GM21526 (cell line): Measurements from ENCODE around the gene APEX2.
"Not testable (repeated sequence)": the region's sequence is repeated elsewhere in the genome, so short reads cannot be mapped to it uniquely, and the experiment has no call there.

Source experiments
- ATAC-seq: cut with Tn5 transposase; IDR thresholded peaks from one replicate; pipeline ENCODE4 v1.9.1; 2021; ENCODE audit warnings: moderate library complexity; ENCODE audit not compliant: unreplicated experiment, low FRiP score

The APEX2 gene

DNA sequence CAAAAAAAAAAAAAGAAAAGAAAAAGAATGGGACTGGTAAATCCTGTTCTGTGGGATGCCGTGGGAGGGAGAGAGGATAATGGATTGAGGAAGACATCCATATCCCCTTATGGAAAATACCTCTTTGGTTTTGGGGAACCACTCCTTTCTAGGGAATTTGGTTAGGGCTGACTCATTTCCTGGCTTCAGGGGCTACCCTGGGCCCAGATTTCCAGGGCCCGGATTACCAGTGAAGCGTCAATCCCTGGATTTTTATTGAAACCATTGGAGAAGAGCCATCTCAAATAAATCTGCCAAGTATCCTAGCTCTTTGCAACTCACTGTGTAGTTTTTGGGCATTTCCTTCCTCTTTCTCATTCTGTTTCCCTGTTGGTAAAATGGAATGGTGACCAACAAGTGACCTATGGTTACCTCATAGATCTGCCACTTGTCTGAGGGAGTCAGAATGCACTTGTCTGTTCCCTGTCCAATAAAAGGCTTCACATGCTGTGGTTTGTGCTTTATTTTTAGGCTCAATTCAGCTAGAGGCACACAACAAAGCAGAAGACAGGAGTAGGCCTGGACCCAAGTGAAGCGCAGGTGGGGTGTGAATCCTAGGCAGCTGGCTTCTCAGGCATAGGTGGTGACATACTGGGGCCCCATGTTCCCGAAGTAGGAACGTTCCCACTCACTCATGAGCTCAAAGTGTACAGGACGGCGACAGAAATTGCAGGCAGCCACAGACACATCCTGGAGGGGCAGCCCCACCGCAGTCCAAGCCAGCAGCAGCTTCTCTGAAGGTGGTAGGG is 8.6 kb downstream of the APEX2 start:
- ATAC-seq: no peak

DNA sequence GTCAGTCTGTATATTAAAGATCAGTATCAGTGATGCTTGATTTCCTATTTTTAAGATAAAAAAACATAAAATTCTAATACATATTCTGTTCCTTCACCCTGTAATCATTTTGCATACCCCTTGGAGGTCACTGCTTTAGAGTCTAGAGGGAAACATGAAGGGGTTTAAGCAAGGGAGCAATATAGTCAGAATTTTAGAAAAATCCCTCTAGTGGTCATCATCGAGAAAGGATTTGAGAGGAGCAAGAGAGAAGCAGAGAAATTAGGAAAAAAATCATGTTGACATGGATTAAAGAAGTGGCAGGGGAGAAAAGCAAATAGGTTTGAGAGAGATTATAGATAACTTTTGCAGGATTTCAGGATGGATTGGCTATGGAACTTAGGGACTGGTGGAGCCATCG is 11.1 kb downstream of the APEX2 start:
- no peak for ATAC-seq

DNA sequence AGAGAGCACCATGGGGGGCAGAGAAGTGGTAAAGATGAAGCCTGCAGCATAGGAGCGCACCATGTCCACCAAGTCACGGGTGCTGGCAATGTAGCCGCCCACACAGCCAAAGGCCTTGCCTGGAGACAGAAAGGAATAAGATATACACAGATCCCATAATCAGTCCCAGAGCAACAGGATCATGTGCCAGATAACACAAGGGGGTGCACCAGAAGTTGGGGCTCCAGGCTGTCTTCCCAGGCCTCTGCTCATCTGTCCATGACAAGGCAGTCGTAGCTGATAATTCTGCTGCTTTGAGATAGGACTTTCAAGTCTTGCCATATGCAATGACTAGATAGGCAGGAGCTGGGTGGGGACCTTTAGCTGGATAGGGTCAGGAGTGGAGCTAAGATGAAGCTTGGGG is 14.7 kb downstream of the APEX2 start:
- no peak for ATAC-seq

DNA sequence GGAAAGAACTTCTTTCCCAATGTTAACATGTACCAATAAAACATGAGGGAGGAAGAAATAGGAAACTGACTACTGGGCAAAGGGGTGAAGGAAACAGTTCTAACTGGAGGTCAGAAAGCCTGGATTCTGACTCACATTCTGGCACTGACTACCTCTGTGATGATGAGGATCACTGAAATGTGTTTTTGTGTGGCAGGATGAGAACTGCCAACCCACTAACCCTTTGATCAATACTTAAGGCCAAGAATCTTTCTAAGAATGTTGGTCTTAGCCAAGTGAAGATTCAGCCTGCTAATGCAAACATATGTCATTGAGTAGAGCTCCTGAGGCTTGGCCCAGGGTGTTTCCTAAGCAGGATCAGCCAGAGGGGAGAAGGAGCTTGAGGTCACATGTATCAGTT is 26.0 kb downstream of the APEX2 start:
- ATAC-seq: no peak

DNA sequence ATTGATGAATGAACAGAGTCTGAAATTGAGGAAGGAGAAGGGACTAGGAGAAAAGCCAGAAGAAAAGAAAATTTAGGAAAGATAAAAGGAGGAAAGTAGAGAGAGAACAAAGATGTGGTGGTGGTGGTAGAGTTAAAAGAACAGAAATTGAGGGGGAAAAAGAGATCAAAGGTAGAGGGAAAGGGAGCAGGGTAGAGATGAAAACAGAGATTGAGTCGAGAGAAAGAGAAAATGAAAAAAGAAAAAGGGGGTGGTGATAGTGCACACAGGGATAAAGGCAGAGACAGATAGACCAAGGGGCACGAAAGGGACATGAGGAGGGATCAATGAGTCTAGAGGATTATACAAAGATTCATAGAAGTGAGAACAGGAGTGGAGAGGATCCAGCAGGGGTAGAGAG is 26.7 kb downstream of the APEX2 start:
- ATAC-seq: no peak

DNA sequence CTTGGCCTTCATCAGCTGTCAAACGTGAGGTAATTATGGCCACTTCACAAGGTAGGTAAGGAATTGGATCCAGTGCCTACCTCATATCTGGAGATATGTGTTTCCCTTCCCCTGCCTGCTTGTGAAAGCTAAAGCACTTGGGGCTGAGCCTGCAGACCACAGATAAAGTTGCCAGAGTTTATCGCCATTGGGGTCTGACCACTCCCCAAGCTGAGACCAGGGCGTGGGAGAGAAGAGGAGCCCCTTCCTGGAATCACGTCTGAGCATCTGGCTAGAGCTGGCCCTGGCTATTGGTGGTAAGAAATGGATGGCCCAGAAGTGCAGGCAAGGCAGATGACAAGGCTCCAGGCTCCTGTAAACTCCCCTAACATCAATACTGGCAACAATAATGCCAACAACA is 27.9 kb downstream of the APEX2 start:
- ATAC-seq: no peak

DNA sequence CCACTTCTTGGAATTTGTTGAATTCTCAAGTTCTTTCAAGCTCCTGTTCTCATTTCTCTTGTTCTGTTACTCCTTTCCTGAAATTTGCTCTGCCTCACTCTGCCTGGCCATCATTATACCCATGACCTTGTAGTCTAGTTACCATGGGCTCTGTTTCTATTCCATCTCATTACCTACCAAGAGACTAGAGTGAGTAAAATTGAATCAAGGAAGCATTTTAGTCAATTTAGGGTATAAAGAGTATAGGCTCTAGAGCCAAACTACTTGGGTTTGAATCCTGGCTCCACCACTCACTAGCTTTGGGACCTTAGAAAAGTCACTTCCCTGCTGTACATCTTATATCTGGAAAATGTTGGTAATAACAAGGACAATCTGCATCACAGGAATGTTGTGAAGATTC is 28.4 kb downstream of the APEX2 start:
- no peak for ATAC-seq

DNA sequence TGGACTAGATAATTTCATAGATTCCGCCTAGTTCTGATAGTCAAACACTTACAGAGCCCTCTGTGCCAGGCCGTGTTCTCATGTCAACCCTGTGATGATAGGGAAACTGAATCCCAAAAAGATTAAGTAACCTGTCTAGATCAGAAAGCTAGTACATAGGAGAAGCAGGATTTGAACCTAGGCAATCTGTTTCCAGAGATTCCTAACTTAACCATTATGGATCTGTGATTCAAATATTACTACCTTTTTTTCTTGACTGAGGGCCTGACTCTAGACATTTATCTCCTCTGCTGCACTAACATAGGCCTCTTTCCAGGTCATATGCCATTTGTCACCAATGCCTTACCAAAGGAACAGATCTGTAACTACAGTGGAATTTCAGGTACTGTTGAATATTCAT is 29.1 kb downstream of the APEX2 start:
- ATAC-seq: no peak

DNA sequence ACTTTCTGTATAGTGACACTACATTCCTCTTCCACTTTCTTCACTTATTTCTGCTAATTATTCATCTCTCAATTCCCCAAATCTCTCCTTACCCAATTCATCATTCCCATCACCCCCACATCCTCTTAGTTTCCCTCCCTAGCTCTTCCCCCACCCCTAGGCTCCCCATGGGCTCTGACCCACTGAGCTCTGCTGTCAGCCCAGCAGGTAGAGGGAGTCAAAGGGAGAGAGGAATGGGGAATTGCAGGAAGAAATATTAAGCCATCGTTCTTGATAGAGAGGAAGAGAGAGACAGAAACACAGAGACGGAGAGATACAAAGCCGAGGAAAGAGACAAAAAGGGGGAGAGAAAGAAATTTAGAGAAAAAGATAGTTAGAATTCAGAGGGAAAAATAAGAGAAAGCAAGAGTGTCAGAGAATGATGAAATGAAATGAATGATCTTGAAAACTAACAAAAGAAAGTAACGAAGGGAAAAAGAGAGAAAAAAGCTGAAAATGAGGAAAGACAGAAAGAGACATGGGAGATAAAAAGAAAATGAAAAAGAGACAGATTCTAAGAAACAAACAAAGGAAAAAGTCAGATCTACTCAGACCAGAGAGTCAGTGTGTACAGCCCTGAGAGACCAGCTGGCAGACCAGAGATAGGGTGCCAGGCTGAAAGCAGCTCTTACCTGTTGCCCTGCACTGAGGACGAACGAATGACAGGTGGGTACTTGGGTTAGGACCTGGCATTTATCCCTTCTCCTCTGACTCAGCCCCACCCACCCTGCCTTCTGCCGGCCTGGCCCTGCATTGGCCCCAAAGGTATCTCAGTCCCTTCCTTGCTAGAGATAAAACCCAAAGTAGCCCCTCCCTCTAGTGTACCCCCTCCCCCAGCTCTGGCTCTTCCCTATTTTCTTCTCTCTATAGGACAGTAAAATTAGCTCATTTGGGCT is 30.4 kb downstream of the APEX2 start, which contains the start of gene ALAS2:
ALAS2 (minus strand) TSS at position 707 of the 935 bp plus-strand sequence. CDS start 4,977 bp downstream, outside the sequence.
- ATAC-seq: no peak

DNA sequence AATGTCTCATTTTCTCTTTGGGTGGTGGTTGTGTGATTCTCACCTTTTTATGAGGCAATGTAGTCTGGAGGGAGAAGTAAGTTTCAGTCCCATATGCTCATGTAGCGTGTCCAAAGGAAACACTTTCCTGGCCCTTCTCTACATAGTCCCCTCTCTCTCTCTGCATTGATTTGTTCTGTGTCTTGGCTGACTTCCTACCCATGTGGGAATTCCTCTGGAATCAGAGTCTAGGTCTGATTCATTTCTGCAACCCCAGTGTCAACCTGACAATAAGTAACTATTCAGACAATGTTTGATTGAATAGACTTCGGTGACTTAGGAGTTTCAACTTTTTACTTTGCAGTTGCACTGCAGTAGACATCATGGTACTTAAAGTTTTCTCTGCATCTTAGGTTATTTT is 33.3 kb downstream of the APEX2 start:
- ATAC-seq: no peak

DNA sequence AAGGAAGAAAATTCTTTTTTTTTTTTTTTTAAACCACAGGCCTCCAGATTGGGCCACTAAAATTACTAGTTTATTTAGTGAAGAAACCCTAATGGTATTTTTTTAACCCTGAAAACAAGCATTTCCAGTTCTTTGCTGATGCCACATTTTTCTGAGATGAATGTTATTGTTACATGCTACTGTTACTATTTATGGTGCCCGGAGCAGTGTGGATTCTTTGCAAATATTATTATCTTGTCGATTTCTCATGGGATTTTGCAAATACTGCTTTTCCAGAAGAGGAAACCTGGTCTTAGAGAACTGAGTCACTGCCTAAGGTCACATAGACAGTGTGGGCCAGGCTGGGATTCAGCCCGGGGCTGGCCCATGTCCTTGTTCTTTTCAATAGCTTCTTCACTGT is 39.3 kb downstream of the APEX2 start:
- no peak for ATAC-seq

DNA sequence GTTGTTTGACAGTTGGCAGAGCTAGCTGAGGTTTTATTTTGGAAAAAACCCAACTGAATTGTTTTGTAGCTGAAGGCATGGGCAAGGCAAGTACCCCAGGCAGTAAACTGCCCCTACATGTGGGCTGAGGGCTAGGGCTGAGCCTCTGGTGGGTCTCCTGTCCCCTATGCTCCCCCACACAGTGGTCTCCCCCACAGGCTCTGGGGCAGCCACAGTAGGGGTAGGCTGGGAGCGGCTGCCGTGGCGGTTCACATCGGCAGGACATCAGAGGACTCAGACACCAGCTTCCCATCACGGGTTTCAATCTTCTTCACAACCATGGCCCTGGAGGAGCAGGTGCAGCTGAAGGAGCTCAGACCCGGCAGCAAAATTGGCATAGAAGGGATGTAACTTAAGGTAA is 41.4 kb downstream of the APEX2 start:
- ATAC-seq: no peak

DNA sequence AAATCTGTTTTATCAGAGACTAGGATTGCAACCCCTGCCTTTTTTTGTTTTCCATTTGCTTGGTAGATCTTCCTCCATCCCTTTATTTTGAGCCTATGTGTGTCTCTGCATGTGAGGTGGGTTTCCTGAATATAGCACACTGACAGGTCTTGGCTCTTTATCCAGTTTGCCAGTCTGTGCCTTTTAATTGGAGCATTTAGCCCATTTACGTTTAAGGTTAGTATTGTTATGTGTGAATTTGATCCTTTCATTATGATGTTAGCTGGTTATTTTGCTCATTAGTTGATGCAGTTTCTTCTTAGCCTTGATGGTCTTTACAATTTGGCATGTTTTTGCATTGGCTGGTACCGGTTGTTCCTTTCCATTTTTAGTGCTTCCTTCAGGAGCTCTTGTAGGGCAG is 50.4 kb downstream of the APEX2 start:
- ATAC-seq: not testable (repeated sequence)

DNA sequence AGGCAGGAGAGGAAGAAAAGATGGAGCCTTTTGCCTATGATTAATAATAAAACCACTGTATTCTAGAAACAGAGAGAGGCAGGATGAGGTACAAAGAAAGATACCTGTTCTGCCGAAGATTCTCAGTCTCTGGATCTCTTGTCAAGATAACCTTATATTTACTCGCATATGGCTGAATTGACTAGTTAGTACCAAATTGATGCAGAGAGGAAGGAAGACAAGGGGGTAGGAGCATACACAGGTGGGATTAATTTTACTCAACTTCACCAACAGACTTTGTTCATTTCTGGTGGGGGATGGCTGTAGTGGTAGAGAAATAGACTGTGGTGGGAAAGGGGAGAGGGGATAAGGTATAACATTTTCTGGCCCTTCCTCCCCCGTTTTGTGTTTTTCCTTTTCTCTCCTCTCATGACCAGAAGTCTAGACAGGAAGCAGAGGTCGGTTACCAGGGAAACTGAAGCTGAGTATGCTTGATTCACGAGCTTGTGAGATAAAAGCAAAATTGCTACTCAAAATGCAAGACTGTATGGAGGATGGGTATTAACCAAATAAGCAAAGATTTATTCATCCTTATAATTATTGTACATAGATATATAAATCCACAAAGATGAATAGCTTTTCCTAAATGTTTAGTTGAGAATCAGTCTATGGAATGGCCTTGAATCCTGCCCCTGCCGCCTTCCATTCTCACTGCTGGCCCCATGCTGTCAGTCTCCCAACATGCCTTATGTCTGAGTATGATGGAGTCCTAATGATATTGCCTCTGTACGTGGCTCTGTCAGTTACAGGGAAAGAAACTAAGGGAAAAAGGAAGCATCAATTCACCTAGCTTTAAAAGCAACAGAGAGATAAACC is 56.9 kb downstream of the APEX2 start:
- ATAC-seq: no peak

DNA sequence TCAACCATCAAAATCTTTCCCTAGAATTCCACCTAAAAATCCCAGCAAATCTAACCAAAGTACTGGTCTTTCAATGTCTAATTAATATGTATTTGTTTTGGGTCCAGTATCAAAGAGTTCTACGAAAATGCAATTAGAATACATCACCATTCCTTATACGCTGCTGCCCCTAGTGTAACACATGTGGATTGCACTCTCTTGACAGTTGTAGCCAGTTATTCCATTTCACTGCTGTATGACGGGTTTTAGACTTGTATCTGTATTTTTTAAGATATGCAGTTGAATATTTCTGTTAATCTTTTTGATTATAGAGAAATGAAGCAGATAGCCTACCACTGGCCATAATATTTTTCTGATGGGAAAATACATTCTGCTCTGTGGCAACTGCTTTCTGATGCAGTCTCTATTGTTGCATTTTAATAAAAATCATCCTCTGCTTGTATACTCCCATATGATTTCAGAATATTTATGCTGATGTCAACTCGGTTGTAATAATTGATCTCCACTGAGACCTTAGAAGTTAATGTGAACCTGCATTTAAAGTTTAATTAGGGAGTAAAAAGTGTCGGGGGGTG is 57.6 kb downstream of the APEX2 start:
- peak; percentile 62 for ATAC-seq
